Cardiac muscle cell (in vitro differentiated cells and primary cell): ENCODE measurements around the gene MAB21L1. TPM values are rescaled to one million over a fixed set of nuclear protein-coding genes. Genes with fewer than 3 reads are reported as not detected.

Source experiments
- DNase-seq, 2 donors: peaks; one replicate each; pipeline versions ENCODE4 v3.0.0 to v3.0.0-alpha.2; 2010 to 2017; ENCODE audit warnings: low read depth in 1 of 2, low spot score in 1 of 2
- H3K27ac ChIP-seq: fragments of 200-600 bp; sonication (generic); 2 replicates; pipeline ENCODE4 v1.5.1; 2016
- H3K27me3 ChIP-seq: fragments of 200-600 bp; sonication (generic); 2 replicates; pipeline ENCODE4 v1.6.0; 2016; ENCODE audit warnings: control low read depth
- H3K36me3 ChIP-seq: fragments of 200-600 bp; sonication (generic); 2 replicates; pipeline ENCODE4 v1.5.1; 2016; ENCODE audit warnings: control low read depth
- H3K4me1 ChIP-seq: fragments of 200-600 bp; sonication (generic); 2 replicates; pipeline ENCODE4 v1.8.1; 2017; ENCODE audit warnings: low read depth, mild to moderate bottlenecking, mixed run types
- H3K4me3 ChIP-seq: fragments of 200-600 bp; sonication (generic); 2 replicates; pipeline ENCODE4 v1.5.1; 2016; ENCODE audit warnings: mild to moderate bottlenecking
- H3K9me3 ChIP-seq: fragments of 200-600 bp; sonication (generic); 2 replicates; pipeline ENCODE4 v1.5.1; 2017; ENCODE audit warnings: low read depth, mild to moderate bottlenecking, control low read depth
- polyA plus RNA-seq: library from polyadenylated mRNA; unstranded; fragments of >200 nt; fragmentation: Nextera tagmentation; extraction: Ambion mirVana; gene quantifications from 2 replicates; pipeline ENCODE4 v1.2.1, GENCODE V29; 2016
- total RNA-seq: library from RNA; depleted of rRNA; stranded (reverse); fragments of >200 nt; gene quantifications from 2 replicates; pipeline ENCODE4 v1.2.3, GENCODE V29; 2016
- TF ChIP-seq, protein P1 (sequence below): IDR thresholded peaks from 2 replicates; pipeline ENCODE4 v1.5.1; 2012; ENCODE audit warnings: low read depth, mild to moderate bottlenecking, low read length

MAB21L1 gene
- total and polyA plus RNA-seq, 2 experiments from 2014 or later: 0.03 to 0.29 TPM

DNA sequence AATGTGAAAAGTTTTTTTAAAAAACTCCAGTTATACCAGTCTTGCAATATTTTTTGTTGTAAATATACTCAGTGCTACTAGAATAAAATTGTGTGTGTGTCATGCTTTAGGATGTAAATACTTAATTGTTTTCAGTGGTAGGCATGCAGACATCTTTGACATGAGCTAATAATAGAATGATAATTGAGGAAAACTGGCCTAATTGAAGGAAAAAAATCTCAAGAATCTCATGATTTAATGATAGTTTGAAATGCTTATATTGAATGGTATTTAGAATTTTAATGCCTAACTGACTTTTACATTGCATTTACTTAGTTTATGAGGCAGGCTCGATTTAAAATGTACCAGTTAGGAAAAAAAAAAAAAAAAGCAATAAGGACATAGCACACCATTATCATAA lies 3.2 kb upstream of the MAB21L1 start:
- Histone ChIP-seq H3K36me3 (no peaks in the 10 kb centered on the region), H3K27me3 (peaks cover 83% of the 10 kb centered on the region)

DNA sequence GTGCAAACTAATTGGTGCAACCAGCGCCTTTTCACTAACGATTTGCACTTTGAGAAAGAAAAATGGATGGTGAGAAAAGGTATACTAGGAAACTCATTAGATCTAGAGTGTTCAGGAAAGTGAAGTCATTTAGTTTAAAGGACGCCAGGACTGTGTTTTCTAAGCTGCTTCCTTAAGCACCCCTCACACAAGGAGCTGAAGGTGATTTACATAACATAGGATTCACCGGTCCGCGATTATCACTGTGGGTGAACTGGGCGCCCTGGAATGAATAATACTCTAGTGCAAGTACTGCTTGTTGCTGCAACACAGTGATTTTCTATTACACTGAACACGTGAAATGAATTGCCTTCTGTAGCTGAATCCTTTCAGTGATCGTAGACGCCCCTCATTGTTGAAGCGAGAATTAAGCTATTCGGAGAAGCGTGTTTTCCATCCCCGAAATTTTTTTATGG lies 2.6 kb upstream of the MAB21L1 start:
- Histone ChIP-seq H3K4me1 (no peaks in the 10 kb centered on the region), H3K36me3 (no peaks in the 10 kb centered on the region), H3K9me3 (no peaks in the 10 kb centered on the region), H3K27me3 (peaks cover 89% of the 10 kb centered on the region), H3K27ac (no peak overlapping the region), H3K4me3 (no peak overlapping the region)
- TF ChIP-seq, protein P1, sequence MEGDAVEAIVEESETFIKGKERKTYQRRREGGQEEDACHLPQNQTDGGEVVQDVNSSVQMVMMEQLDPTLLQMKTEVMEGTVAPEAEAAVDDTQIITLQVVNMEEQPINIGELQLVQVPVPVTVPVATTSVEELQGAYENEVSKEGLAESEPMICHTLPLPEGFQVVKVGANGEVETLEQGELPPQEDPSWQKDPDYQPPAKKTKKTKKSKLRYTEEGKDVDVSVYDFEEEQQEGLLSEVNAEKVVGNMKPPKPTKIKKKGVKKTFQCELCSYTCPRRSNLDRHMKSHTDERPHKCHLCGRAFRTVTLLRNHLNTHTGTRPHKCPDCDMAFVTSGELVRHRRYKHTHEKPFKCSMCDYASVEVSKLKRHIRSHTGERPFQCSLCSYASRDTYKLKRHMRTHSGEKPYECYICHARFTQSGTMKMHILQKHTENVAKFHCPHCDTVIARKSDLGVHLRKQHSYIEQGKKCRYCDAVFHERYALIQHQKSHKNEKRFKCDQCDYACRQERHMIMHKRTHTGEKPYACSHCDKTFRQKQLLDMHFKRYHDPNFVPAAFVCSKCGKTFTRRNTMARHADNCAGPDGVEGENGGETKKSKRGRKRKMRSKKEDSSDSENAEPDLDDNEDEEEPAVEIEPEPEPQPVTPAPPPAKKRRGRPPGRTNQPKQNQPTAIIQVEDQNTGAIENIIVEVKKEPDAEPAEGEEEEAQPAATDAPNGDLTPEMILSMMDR: no peak
- peak in 1 of 2 donors; percentile 13 for DNase-seq

More for the DNA sequence above, 3.2 kb upstream of the MAB21L1 start:
- Histone ChIP-seq H3K4me3 (no peak overlapping the region), H3K27ac (no peak overlapping the region), H3K4me1 (no peaks in the 10 kb centered on the region), H3K9me3 (no peaks in the 10 kb centered on the region)
- TF ChIP-seq, protein P1: no peak
- no peak for DNase-seq

DNA sequence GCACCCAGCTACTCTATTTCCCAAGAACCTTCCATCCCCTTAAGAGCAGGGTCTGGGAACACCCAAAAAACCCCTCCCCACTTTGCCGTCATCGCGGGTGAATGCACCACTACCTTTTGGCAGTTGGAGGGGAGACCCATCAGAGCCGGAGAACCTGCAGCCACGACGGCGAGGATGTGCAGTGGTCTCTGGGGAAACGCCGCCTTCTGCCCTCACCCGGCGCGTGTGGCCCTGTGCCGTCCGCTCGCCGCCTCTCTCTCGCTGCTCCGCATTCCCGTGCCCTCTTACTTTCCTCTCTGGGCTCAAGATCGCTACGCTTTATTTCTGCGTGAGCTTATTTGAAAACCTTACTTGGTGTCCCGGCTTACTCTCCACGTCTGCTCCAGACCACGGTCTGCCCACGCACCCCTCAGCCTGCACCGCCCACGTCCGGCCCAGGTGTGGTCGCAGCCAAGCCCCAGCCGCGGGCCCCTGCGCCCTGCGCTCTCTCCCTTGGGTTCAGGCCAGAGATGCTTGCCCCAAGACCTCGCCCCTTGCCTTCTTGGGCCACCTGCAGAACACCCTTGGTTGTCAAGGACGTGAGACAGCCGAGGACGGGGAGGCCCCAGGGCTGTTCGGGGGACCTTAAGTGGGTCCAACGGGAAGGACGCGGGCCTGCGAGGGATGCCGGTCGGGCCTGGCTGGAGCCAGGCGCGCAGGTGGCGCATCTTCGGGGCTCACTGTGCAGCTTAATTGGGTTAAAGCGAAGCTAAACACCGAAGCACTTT lies 2.0 kb upstream of the MAB21L1 start:
- Histone ChIP-seq H3K9me3 (no peaks in the 10 kb centered on the region), H3K36me3 (no peaks in the 10 kb centered on the region), H3K4me1 (no peaks in the 10 kb centered on the region), H3K27me3 (peaks cover 95% of the 10 kb centered on the region), H3K27ac (no peak overlapping the region), H3K4me3 (no peak overlapping the region)
- TF ChIP-seq, protein P1: no peak
- DNase-seq: peak in 1 of 2 donors; percentile 43

- no peaks in the 10 kb centered on the region for H3K36me3 ChIP-seq
- DNase-seq: no peak
- peaks cover 97% of the 10 kb centered on the region for H3K27me3 ChIP-seq
- TF ChIP-seq, protein P1: no peak
- H3K4me3 ChIP-seq: no peak overlapping the region
- no peaks in the 10 kb centered on the region for H3K9me3 ChIP-seq
- no peak overlapping the region for H3K27ac ChIP-seq
- H3K4me1 ChIP-seq: no peaks in the 10 kb centered on the region
Observed at GRCh38 chr13:35477386-35477946, 977 bp upstream of the MAB21L1 start.

DNA sequence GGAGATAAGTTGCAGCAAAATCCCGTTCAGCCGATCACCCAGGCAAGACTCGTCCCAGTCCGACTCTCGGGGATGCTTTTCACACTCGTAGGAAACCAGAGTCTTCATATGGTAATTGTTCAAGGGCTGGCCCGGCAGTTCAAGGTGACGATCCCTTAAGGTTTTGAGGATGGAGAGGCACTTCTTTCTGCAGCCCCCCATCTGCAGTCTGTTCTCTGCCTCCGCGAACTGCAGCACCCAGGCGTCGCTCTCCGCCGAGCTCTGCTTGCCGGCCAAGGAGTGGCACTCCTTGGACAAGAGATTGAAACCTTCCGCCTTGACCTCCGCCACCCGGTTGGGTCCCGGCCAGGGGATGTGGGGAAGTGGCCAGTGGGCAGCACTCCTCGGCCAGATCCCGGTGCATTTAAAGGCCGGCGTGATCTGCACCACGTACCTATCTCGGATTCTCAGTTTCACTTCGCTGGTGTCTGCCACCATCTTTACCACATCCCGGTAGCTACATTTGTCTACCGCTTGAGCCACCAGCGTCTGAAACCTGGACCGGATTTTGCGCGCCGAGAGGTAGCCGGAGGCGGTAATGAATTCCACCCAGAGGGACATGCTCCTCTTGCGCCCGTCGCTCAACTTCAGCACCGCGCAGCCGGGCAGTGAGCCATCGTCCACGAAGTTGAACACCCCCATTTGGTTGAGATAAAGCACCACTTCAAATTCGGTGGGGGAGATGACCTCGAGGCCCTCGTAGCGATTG lies 1.1 kb downstream of the MAB21L1 start:
- Histone ChIP-seq H3K4me3 (no peak overlapping the region), H3K27ac (no peak overlapping the region), H3K36me3 (no peaks in the 10 kb centered on the region), H3K27me3 (peaks cover 100% of the 10 kb centered on the region), H3K4me1 (peaks cover 2% of the 10 kb centered on the region), H3K9me3 (no peaks in the 10 kb centered on the region)
- DNase-seq: peak; percentile 28 to 39
- TF ChIP-seq, protein P1: no peak
